ENCODE data around the gene AGBL4. TPM values are rescaled to one million over a fixed set of nuclear protein-coding genes. Genes with fewer than 3 reads are reported as not detected.

Gene AGBL4
- total RNA-seq, 1 donor from 2014 or later = under 0.01 TPM

DNA sequence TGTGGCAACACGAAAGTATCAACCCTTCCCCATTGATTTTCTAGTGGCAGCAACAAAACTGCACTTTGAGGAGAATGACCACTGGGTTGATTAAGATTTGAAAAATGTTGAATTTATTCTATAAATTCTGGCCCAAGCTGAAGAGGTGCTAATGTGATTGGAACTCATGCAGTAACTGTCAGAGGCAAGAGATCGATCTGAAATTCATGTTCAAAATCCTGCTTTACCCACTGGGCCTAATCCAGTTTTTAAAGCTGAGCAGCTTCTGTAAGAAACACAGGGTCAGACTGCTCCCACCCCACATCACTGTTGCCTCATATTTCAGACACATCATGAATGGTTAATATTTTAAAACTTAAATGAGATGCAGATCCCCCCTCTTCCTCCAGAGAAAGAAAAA lies 629.6 kb downstream of the AGBL4 start:
- Histone ChIP-seq H3K27ac (ENCODE audit: low read depth, low read length) (no peak overlapping the region), H3K9ac (ENCODE audit: low read depth in 1 of 3, low read length in 3 of 3) (no peak overlapping the region), H3K4me3 (ENCODE audit: low read length in 3 of 3) (no peak overlapping the region), H3K9me3 (ENCODE audit: control insufficient read depth in 3 of 3, low read length in 3 of 3) (peaks cover 0 to 2% (median 0%) of the 10 kb centered on the region in 3 donors), H3K27me3 (ENCODE audit: control insufficient read depth in 3 of 3, insufficient read depth in 3 of 3, low read length in 3 of 3) (no peaks in the 10 kb centered on the region), H3K4me1 (ENCODE audit: control insufficient read depth in 3 of 3, insufficient read depth in 3 of 3, low read length in 3 of 3) (no peaks in the 10 kb centered on the region), H3K36me3 (ENCODE audit: control insufficient read depth in 3 of 3, insufficient read depth in 3 of 3, low read length in 3 of 3) (no peaks in the 10 kb centered on the region)

DNA sequence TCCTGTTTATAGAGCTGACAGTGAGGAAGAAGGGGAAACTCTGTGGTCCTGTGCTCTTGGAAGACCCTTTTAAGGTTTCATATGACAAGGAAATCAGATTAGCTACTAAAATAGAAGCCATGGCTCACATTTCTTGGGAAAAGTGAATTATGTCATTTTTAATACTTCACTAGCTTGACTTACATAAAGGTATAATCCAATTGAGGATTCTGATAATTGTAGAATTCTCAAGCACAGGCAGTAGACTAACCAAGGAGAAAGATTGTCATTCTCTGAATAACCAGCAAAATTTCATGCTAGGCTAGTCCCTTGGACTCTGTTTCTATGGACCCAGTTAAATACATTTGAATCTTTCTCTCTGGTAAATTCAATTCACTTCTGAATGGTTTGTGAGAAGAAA lies 634.1 kb downstream of the AGBL4 start:
- Histone ChIP-seq H3K36me3 (ENCODE audit: control insufficient read depth in 3 of 3, insufficient read depth in 3 of 3, low read length in 3 of 3) (no peaks in the 10 kb centered on the region), H3K9ac (ENCODE audit: low read depth in 1 of 3, low read length in 3 of 3) (no peak overlapping the region), H3K4me3 (ENCODE audit: low read length in 3 of 3) (no peak overlapping the region), H3K27ac (ENCODE audit: low read depth, low read length) (no peak overlapping the region), H3K4me1 (ENCODE audit: control insufficient read depth in 3 of 3, insufficient read depth in 3 of 3, low read length in 3 of 3) (no peaks in the 10 kb centered on the region), H3K27me3 (ENCODE audit: control insufficient read depth in 3 of 3, insufficient read depth in 3 of 3, low read length in 3 of 3) (no peaks in the 10 kb centered on the region), H3K9me3 (ENCODE audit: control insufficient read depth in 3 of 3, low read length in 3 of 3) (peaks cover 0 to 2% (median 0%) of the 10 kb centered on the region in 3 donors)

DNA sequence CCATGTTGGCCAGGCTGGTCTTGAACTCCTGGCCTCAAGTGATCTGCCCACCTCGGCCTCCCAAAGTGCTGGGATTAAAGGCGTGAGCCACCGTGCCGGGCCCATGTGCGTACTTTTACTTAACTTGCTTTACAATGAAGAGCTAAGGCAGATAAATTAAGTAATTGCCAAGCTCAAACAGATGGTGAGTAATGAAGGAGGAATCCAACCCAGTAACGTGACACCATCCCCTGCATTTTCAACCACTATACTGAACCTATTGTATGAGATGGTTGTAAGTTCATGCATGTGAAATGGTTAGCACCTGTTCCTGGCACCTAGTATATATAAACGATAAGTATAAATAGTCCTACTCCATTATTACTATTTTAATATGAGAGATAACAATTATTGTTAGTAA lies 659.1 kb downstream of the AGBL4 start:
- Histone ChIP-seq H3K4me3 (ENCODE audit: low read length in 3 of 3) (no peak overlapping the region), H3K9ac (ENCODE audit: low read depth in 1 of 3, low read length in 3 of 3) (no peak overlapping the region), H3K9me3 (ENCODE audit: control insufficient read depth in 3 of 3, low read length in 3 of 3) (no peaks in the 10 kb centered on the region)

DNA sequence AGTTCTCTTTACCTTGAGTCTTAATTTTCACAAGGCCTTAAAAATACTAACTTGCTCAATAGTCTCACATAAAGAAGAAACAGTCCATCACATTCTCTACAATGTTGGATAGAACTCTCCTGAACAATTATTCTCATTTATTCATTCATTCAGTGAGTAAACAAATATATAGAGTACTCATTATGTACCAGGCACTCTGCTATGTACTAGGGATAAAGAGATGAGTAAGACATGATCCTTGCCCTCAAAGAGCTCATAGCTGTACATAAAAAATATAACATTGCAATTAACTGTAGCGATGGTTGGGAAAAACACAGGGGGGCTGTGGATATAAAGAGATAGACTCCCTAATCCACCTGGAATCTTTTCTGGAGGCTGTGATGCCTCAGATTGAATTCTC lies 660.1 kb downstream of the AGBL4 start:
- Histone ChIP-seq H3K4me3 (ENCODE audit: low read length in 3 of 3) (no peak overlapping the region), H3K9me3 (ENCODE audit: control insufficient read depth in 3 of 3, low read length in 3 of 3) (no peaks in the 10 kb centered on the region), H3K27ac (ENCODE audit: low read depth, low read length) (no peak overlapping the region), H3K36me3 (ENCODE audit: control insufficient read depth in 3 of 3, insufficient read depth in 3 of 3, low read length in 3 of 3) (no peaks in the 10 kb centered on the region), H3K9ac (ENCODE audit: low read depth in 1 of 3, low read length in 3 of 3) (no peak overlapping the region), H3K27me3 (ENCODE audit: control insufficient read depth in 3 of 3, insufficient read depth in 3 of 3, low read length in 3 of 3) (no peaks in the 10 kb centered on the region), H3K4me1 (ENCODE audit: control insufficient read depth in 3 of 3, insufficient read depth in 3 of 3, low read length in 3 of 3) (no peaks in the 10 kb centered on the region)

More for the DNA sequence above, 659.1 kb downstream of the AGBL4 start:
- Histone ChIP-seq H3K27me3 (ENCODE audit: control insufficient read depth in 3 of 3, insufficient read depth in 3 of 3, low read length in 3 of 3) (no peaks in the 10 kb centered on the region), H3K4me1 (ENCODE audit: control insufficient read depth in 3 of 3, insufficient read depth in 3 of 3, low read length in 3 of 3) (no peaks in the 10 kb centered on the region), H3K36me3 (ENCODE audit: control insufficient read depth in 3 of 3, insufficient read depth in 3 of 3, low read length in 3 of 3) (no peaks in the 10 kb centered on the region), H3K27ac (ENCODE audit: low read depth, low read length) (no peak overlapping the region)

GRCh38 chr1:49358036-49358435 lies 665.7 kb downstream of the AGBL4 start:
- Histone ChIP-seq H3K27me3 (ENCODE audit: control insufficient read depth in 3 of 3, insufficient read depth in 3 of 3, low read length in 3 of 3) (no peaks in the 10 kb centered on the region), H3K4me1 (ENCODE audit: control insufficient read depth in 3 of 3, insufficient read depth in 3 of 3, low read length in 3 of 3) (no peaks in the 10 kb centered on the region), H3K4me3 (ENCODE audit: low read length in 3 of 3) (no peak overlapping the region), H3K27ac (ENCODE audit: low read depth, low read length) (no peak overlapping the region), H3K36me3 (ENCODE audit: control insufficient read depth in 3 of 3, insufficient read depth in 3 of 3, low read length in 3 of 3) (no peaks in the 10 kb centered on the region), H3K9ac (ENCODE audit: low read depth in 1 of 3, low read length in 3 of 3) (no peak overlapping the region), H3K9me3 (ENCODE audit: control insufficient read depth in 3 of 3, low read length in 3 of 3) (no peaks in the 10 kb centered on the region)

DNA sequence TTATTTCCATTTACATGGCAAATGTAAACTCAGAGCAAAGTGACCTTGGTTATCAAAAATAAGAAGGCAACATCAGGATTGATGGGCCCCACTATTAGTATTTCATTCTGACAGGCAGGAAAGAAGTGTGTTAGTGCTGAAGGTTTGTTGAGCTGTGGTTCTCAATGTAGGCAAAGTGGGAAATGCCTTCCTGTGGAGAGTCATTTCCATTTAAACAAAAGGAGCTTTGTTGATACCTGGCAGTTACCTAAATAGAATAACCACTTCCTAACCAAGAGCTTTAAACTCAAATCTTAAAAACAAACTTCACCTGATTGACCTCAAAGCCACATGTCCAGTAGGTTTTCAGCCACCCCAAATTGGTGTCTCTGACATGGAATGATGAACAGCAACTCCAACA lies 667.2 kb downstream of the AGBL4 start:
- Histone ChIP-seq H3K27ac (ENCODE audit: low read depth, low read length) (no peak overlapping the region), H3K4me3 (ENCODE audit: low read length in 3 of 3) (no peak overlapping the region), H3K36me3 (ENCODE audit: control insufficient read depth in 3 of 3, insufficient read depth in 3 of 3, low read length in 3 of 3) (no peaks in the 10 kb centered on the region), H3K4me1 (ENCODE audit: control insufficient read depth in 3 of 3, insufficient read depth in 3 of 3, low read length in 3 of 3) (no peaks in the 10 kb centered on the region), H3K27me3 (ENCODE audit: control insufficient read depth in 3 of 3, insufficient read depth in 3 of 3, low read length in 3 of 3) (no peaks in the 10 kb centered on the region), H3K9ac (ENCODE audit: low read depth in 1 of 3, low read length in 3 of 3) (no peak overlapping the region), H3K9me3 (ENCODE audit: control insufficient read depth in 3 of 3, low read length in 3 of 3) (no peaks in the 10 kb centered on the region)

GRCh38 chr1:49351768-49352167 lies 672.0 kb downstream of the AGBL4 start:
- Histone ChIP-seq H3K27ac (ENCODE audit: low read depth, low read length) (no peak overlapping the region), H3K4me1 (ENCODE audit: control insufficient read depth in 3 of 3, insufficient read depth in 3 of 3, low read length in 3 of 3) (no peaks in the 10 kb centered on the region), H3K4me3 (ENCODE audit: low read length in 3 of 3) (no peak overlapping the region)

DNA sequence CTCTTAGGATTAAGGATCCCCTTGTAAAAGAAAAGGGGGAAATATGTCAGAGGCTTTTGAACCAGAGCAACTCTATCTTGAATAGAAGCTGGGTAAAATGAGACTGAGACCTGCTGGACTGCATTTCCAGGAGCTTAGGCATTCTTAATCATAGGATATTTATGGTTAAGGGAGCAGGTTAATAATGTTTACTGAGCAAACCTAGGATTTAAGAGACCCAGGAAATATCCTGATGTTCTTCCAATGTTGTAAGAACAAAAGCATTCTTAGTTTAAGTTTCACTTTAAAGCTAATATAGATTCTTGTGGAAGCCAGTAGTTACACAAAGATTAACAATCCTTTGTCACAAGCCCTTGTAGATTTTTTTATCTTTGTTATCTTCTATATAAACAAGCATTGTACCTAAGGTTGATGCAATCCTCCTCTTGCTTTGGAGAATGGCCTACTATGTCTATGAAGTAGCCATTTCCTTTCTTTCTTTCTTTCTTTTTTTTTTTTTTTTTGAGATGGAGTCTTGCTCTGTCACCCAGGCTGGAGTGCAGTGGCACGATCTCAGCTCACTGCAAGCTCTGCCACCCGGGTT lies 676.9 kb downstream of the AGBL4 start:
- Histone ChIP-seq H3K27me3 (ENCODE audit: control insufficient read depth in 3 of 3, insufficient read depth in 3 of 3, low read length in 3 of 3) (no peaks in the 10 kb centered on the region), H3K27ac (ENCODE audit: low read depth, low read length) (no peak overlapping the region), H3K9me3 (ENCODE audit: control insufficient read depth in 3 of 3, low read length in 3 of 3) (no peaks in the 10 kb centered on the region), H3K4me1 (ENCODE audit: control insufficient read depth in 3 of 3, insufficient read depth in 3 of 3, low read length in 3 of 3) (no peaks in the 10 kb centered on the region), H3K9ac (ENCODE audit: low read depth in 1 of 3, low read length in 3 of 3) (no peak overlapping the region), H3K4me3 (ENCODE audit: low read length in 3 of 3) (no peak overlapping the region), H3K36me3 (ENCODE audit: control insufficient read depth in 3 of 3, insufficient read depth in 3 of 3, low read length in 3 of 3) (no peaks in the 10 kb centered on the region)

More at GRCh38 chr1:49351768-49352167, 672.0 kb downstream of the AGBL4 start:
- Histone ChIP-seq H3K27me3 (ENCODE audit: control insufficient read depth in 3 of 3, insufficient read depth in 3 of 3, low read length in 3 of 3) (no peaks in the 10 kb centered on the region), H3K36me3 (ENCODE audit: control insufficient read depth in 3 of 3, insufficient read depth in 3 of 3, low read length in 3 of 3) (no peaks in the 10 kb centered on the region), H3K9me3 (ENCODE audit: control insufficient read depth in 3 of 3, low read length in 3 of 3) (no peaks in the 10 kb centered on the region), H3K9ac (ENCODE audit: low read depth in 1 of 3, low read length in 3 of 3) (no peak overlapping the region)

DNA sequence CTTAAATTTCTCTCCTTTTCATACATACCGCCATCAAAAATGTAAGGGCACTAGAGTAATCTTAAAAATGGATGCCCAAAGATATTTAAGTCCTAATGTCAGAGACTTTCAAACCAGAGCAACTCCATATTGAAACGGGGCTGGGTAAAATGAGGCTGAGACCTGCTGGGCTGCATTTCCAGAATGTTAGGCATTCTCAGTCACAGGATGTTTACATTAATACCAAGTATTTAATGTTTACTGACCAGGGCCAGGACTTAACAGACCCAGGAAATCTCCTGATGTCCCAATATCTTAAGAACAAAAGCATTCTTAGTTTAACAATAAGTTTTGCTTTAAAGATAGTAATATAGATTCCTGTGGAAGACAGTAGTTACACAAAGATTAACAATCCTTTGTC lies 683.2 kb downstream of the AGBL4 start:
- Histone ChIP-seq H3K4me1 (ENCODE audit: control insufficient read depth in 3 of 3, insufficient read depth in 3 of 3, low read length in 3 of 3) (no peaks in the 10 kb centered on the region), H3K9me3 (ENCODE audit: control insufficient read depth in 3 of 3, low read length in 3 of 3) (no peaks in the 10 kb centered on the region), H3K4me3 (ENCODE audit: low read length in 3 of 3) (no peak overlapping the region), H3K9ac (ENCODE audit: low read depth in 1 of 3, low read length in 3 of 3) (no peak overlapping the region), H3K36me3 (ENCODE audit: control insufficient read depth in 3 of 3, insufficient read depth in 3 of 3, low read length in 3 of 3) (no peaks in the 10 kb centered on the region), H3K27ac (ENCODE audit: low read depth, low read length) (no peak overlapping the region), H3K27me3 (ENCODE audit: control insufficient read depth in 3 of 3, insufficient read depth in 3 of 3, low read length in 3 of 3) (no peaks in the 10 kb centered on the region)

GRCh38 chr1:49339043-49339442 lies 684.7 kb downstream of the AGBL4 start:
- Histone ChIP-seq H3K4me1 (ENCODE audit: control insufficient read depth in 3 of 3, insufficient read depth in 3 of 3, low read length in 3 of 3) (no peaks in the 10 kb centered on the region), H3K4me3 (ENCODE audit: low read length in 3 of 3) (no peak overlapping the region), H3K27ac (ENCODE audit: low read depth, low read length) (no peak overlapping the region), H3K27me3 (ENCODE audit: control insufficient read depth in 3 of 3, insufficient read depth in 3 of 3, low read length in 3 of 3) (no peaks in the 10 kb centered on the region), H3K36me3 (ENCODE audit: control insufficient read depth in 3 of 3, insufficient read depth in 3 of 3, low read length in 3 of 3) (no peaks in the 10 kb centered on the region), H3K9ac (ENCODE audit: low read depth in 1 of 3, low read length in 3 of 3) (no peak overlapping the region), H3K9me3 (ENCODE audit: control insufficient read depth in 3 of 3, low read length in 3 of 3) (no peaks in the 10 kb centered on the region)

Measured in skeletal muscle tissue (tissue), 4 donors.